GM19099 (cell line): ENCODE results near the gene PSD2.

Experiments used
- POLR2A ChIP-seq: IDR thresholded peaks from 3 replicates; pipeline ENCODE4 v1.6.1; 2011; ENCODE audit warnings: low read depth; ENCODE audit not compliant: insufficient read length; ENCODE audit errors: extremely low read depth

Gene PSD2

GRCh38 chr5:139855451-139855850 is 59.8 kb downstream of the PSD2 start:
- TF ChIP-seq POLR2A: no peak

GRCh38 chr5:139855946-139856540 is 60.4 kb downstream of the PSD2 start:
- TF ChIP-seq POLR2A: no peak

DNA sequence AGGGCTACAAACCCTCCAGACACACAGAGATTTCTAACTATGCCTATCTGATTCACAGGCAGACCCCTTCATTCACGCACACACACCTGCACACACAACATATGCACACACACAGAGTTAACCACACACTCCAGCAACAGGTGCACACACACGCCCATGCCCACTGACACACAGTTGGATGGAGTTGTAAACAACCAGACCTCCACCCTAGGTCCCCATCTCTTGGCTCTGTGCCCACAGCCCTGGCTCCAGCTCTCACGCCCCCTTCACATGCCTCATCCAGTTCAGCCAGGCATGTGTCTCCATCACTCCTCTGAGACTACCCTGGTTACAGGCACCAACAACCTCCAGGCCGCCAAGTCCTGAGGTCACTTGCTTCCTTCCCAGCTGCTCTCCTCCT is 61.1 kb downstream of the PSD2 start:
- TF ChIP-seq POLR2A: no peak

DNA sequence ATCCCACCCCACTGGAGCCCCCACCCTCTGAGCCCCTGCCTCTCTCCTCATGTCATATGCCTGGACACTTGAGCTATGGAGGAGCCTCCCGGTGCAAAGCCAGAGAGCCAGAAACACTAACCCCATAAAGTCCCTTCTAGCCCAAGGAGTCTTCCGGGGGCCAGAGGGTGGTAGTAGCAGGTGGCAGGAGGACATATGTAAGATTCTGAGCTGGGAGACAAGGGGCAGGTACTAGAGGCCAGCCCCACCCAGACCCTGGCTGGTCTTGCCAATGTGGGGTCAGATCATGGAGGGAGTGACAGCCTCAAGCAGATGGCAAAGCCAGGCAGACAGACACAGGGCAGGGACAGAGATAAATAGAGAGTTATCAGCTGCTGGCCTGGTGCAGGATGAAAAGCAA is 63.4 kb downstream of the PSD2 start:
- no peak for TF ChIP-seq POLR2A

GRCh38 chr5:139861021-139861888 is 65.6 kb downstream of the PSD2 start:
- TF ChIP-seq POLR2A: no peak

GRCh38 chr5:139861889-139862207 is 66.2 kb downstream of the PSD2 start:
- TF ChIP-seq POLR2A: no peak

DNA sequence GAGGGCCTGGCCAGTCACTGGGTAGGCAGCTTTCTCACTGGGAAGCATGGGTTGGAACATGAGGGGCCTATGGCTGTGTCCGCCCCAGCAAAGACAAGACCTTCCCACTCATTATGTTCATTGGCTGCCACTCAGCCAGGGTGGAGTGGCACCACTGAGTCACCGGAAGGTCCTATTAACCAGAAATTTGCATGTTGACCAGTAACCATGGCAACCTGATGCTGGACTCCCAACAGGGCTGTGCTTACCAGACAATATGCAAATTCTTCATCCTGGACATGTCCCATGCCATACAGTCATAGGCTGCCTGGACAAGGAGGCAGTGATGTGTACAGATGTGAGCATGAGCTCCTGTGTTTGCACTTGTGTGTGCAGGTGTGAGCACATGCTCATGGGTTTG is 66.7 kb downstream of the PSD2 start:
- no peak for TF ChIP-seq POLR2A

- TF ChIP-seq POLR2A: no peak
These were observed 67.2 kb downstream of the PSD2 start for GRCh38 chr5:139862803-139863202.

GRCh38 chr5:139863361-139863760 is 67.8 kb downstream of the PSD2 start:
- no peak for TF ChIP-seq POLR2A

- TF ChIP-seq POLR2A: no peak
These were observed 68.4 kb downstream of the PSD2 start for GRCh38 chr5:139863855-139864558.

DNA sequence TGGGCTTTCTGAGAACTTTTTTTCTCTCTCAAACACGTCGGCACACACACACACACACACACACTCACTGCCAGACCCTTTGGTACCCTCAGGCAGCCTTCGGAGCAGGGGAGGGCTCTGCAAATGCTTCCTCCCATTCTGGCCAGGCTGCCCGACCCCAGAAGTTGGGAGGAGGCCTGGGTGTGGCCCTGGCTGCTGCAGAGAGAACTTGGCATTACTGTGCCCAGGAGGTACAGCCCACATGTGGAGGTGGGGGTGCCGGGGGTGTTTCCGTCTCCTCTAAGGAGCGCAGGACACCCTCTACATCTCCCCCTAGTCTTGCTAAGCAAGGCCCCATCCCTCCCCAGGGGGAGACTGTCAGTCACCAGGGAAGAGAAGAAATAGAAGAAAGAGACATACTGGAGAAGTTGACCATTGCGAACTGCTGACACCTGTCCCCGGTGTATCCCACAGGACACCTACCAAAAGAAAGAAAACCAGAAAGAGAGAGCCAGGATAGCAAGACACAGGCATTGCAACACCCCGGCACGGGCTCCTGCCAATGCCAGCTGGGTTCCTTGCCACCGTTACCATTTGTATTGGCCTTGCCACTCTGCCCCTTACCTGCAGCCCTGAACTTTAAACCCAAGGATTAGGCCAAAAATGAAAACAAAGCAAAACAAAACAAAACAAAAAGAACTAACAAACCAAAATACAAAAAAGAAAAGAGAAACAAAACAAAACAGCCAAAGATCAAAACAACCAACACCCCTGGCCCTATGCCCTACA is 69.3 kb downstream of the PSD2 start:
- TF ChIP-seq POLR2A: no peak

DNA sequence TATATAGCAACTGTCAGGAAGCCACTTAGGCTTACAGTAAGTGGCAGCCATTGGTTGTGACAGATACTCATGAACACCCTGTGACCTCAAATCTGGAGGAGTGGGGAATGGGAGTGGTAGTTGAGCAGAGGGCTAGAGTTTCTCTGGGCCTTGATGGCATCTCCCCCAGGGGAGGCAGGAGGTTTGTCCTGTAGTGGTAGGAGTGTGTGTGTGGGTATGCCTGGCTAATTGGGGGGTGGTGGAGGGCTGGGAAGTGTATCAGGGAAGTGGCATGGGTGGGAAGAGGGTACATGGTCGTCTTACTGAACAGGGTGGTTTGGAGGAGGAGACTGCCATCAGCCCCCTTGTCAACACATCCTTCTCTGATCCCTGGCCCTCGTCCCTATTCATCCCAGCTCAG is 71.5 kb downstream of the PSD2 start:
- TF ChIP-seq POLR2A: no peak

GRCh38 chr5:139867581-139867980 is 72.0 kb downstream of the PSD2 start:
- no peak for TF ChIP-seq POLR2A

DNA sequence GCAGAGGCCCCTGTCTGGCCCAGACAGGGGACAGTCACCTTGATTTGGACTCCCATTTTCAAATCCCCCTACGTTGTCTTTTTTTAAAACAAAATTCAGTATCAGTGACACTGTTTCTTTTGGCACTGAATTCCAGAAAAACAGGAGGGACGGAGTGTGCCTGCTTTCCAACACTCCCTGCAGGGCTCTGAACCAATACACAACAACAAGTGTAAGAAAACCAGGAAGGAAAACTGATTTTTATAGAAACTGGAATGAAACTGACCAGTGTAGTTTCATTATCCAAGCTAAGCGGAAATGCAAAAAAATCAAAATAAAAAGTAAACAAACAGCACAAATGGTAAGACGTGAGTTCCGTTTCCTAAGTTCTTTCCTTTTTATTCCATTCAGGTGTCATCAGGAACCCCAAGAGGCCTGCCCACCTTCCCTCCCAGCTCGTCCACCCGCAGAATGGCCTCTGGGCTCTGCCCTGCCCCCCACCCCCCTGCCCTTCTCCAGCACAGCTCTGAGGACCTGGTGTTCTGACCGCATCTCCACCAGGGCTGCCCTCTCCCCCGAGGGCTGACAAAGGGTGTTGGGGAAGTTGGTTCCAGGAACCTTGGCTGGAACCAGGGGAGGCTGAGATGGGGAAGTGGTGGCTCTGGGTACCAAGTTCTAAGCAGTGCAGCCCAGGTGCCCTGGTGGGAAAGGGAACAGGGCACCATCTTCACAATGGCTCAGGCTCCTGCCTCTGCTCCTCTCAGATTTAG is 73.6 kb downstream of the PSD2 start:
- TF ChIP-seq POLR2A: no peak

DNA sequence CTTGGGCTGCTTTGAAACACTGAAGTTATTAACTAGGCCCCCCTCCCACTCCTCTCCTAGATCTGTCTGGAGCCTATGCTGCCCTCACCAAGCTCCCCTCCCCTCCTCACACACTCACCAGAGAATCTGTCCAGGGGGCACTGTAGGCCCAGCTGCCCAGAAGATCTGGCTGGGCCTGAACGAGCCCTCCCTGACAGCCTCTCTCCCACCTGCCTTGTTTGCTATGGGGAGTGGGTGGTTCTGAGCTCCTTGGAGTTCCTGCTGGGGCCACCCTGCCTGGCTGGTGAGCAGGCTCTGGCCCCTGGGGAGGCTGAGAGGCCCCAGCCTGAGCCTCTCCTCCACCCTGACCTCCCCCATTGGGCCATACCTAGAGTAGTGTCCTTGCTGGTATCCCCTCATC is 75.1 kb downstream of the PSD2 start:
- no peak for TF ChIP-seq POLR2A

DNA sequence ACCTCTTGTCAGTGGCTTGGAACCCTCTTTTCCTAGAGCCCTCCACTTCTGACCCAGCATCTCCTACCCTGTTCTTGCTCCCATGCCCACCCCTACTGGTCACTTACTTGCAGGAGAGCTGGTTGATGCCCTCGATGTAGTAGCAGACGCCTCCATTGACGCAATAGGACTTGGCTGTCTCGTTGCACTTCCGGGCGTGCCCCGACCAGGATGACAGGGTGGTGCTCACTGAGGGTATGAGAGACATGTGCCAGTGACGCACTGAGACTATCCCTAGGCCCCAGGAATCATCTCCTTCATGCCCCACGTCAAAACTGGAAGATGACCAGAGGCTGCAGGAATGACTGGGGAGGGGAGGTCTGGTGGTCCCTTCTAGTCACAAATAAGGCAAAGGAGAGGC is 76.0 kb downstream of the PSD2 start:
- TF ChIP-seq POLR2A: no peak
